Nephron (organoid): ENCODE results near the gene RGS7BP.

Source experiments
- H3K27ac Mint-ChIP-seq, 3 experiments: 2 replicates each; pipeline ENCODE4 v1.8.0; 2020; ENCODE audit warnings: mixed read lengths in 3 of 3, mild to moderate bottlenecking in 2 of 3, moderate library complexity in 1 of 3
- H3K27me3 Mint-ChIP-seq: 2 replicates; pipeline ENCODE4 v1.8.0; 2021; ENCODE audit warnings: low read depth, mild to moderate bottlenecking, moderate library complexity, mixed read lengths
- H3K36me3 Mint-ChIP-seq: 2 replicates; pipeline ENCODE4 v1.8.0; 2020; ENCODE audit warnings: low read depth, mixed read lengths
- H3K4me1 Mint-ChIP-seq: 2 replicates; pipeline ENCODE4 v1.8.0; 2020; ENCODE audit warnings: mixed read lengths
- H3K4me3 Mint-ChIP-seq, 3 experiments: 2 replicates each; pipeline ENCODE4 v1.8.0; 2020; ENCODE audit warnings: mild to moderate bottlenecking in 3 of 3, mixed read lengths in 3 of 3, moderate library complexity in 2 of 3
- H3K9me3 Mint-ChIP-seq: 2 replicates; pipeline ENCODE4 v1.8.0; 2020; ENCODE audit warnings: mixed read lengths
- CTCF ChIP-seq, 3 experiments: fragments of 200-600 bp; sonication (generic); IDR thresholded peaks; one replicate each; pipeline ENCODE4 v1.5.0; 2021; ENCODE audit warnings: antibody characterized with exemption in 3 of 3; ENCODE audit not compliant: unreplicated experiment in 3 of 3

The RGS7BP gene

DNA sequence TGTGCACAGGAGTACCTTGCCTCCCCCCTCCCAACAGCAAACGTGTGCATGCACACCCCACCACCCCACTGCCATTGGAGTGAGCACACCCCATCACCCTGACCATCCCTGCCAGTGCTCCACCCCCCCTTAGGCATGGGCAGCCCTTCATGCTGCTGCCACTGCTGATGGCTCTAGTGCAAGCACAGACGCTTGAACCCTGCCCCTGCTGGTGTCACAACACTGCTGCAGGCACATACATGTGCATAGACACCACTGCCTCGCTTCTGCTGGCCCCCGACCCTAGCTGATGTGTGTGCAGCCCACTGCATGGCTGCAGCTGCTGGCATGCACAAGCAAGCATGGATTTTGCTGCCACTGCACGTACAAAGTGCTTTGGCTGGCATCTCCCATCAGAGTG lies 16.0 kb upstream of the RGS7BP start:
- TF ChIP-seq CTCF (IDR thresholded peaks at IDR 0.05; ENCODE audit: unreplicated experiment in 3 of 3): no peak
- Mint-ChIP-seq H3K27me3 (peaks cover 9% of the 10 kb centered on the region), H3K27ac (no peak overlapping the region), H3K4me3 (no peak overlapping the region), H3K36me3 (no peaks in the 10 kb centered on the region), H3K9me3 (peaks cover 10% of the 10 kb centered on the region), H3K4me1 (no peaks in the 10 kb centered on the region)

- H3K36me3 Mint-ChIP-seq: no peaks in the 10 kb centered on the region
- no peaks in the 10 kb centered on the region for H3K9me3 Mint-ChIP-seq
- no peak overlapping the region for H3K4me3 Mint-ChIP-seq
- TF ChIP-seq CTCF (IDR thresholded peaks at IDR 0.05; ENCODE audit: unreplicated experiment in 3 of 3): no peak
- H3K27me3 Mint-ChIP-seq: peaks cover 24% of the 10 kb centered on the region
- H3K4me1 Mint-ChIP-seq: peaks cover 8% of the 10 kb centered on the region
- H3K27ac Mint-ChIP-seq: no peak overlapping the region
Observed at GRCh38 chr5:64497386-64497785, 8.4 kb upstream of the RGS7BP start.

- peaks cover 19% of the 10 kb centered on the region for H3K4me1 Mint-ChIP-seq
- peak overlapping the region in 1 of 3 experiments; percentile 15 for H3K4me3 Mint-ChIP-seq
- TF ChIP-seq CTCF (IDR thresholded peaks at IDR 0.05; ENCODE audit: unreplicated experiment in 3 of 3): no peak
- no peak overlapping the region for H3K27ac Mint-ChIP-seq
- no peaks in the 10 kb centered on the region for H3K9me3 Mint-ChIP-seq
- peaks cover 46% of the 10 kb centered on the region for H3K27me3 Mint-ChIP-seq
- no peaks in the 10 kb centered on the region for H3K36me3 Mint-ChIP-seq
Observed at GRCh38 chr5:64502196-64502595, 3.6 kb upstream of the RGS7BP start.

- peak in 1 of 3 experiments; percentile 17 for TF ChIP-seq CTCF (IDR thresholded peaks at IDR 0.05; ENCODE audit: unreplicated experiment in 3 of 3)
- Mint-ChIP-seq H3K36me3 (no peaks in the 10 kb centered on the region), H3K9me3 (no peaks in the 10 kb centered on the region), H3K4me1 (peaks cover 18% of the 10 kb centered on the region), H3K27me3 (peaks cover 67% of the 10 kb centered on the region), H3K27ac (peak overlapping the region; percentile 39 to 51 (median 49)), H3K4me3 (peak overlapping the region; percentile 82 to 90 (median 85))
Observed at GRCh38 chr5:64506567-64507263, 900 bp downstream of the RGS7BP start.

DNA sequence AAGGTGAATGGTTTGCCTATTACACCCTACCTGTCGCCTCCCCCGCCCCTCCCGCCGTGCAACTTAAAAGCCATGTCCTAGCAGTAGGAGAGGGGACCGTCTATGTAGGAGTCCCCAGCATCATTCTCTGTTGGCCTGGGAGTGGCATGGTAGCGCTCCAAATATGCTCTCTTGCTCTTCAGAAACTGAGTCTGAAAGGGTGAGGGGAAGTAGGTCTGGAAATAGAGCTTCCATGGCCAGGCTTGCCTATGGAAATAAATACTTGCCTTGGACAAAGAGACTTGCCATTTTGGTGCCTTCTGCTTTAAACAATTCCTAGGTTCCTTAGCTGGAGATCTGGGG lies 1.4 kb downstream of the RGS7BP start:
- H3K9me3 Mint-ChIP-seq: no peaks in the 10 kb centered on the region
- TF ChIP-seq CTCF (IDR thresholded peaks at IDR 0.05; ENCODE audit: unreplicated experiment in 3 of 3): no peak
- no peak overlapping the region for H3K27ac Mint-ChIP-seq
- H3K27me3 Mint-ChIP-seq: peaks cover 67% of the 10 kb centered on the region
- peaks cover 13% of the 10 kb centered on the region for H3K4me1 Mint-ChIP-seq
- peak overlapping the region; percentile 82 to 90 (median 85) for H3K4me3 Mint-ChIP-seq
- no peaks in the 10 kb centered on the region for H3K36me3 Mint-ChIP-seq

DNA sequence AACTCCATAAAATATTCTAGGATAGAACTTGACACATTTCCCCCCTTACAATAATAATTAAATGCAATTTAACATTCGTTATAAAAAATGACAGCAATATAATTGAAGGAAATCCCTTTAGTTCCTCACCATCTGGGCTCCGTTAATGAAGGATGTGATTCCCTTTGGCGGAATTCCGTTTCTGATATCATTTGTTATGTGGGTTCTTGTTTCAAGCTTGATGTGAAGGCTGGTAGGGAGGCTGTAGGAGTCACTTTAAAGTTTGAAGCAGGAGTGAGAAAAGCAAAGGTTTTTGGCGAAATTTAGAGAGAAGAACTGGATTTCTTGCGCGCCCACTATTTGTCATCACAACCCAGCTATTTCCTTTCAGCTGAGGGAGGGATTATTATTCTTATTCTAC lies 4.0 kb downstream of the RGS7BP start:
- Mint-ChIP-seq H3K27me3 (peaks cover 50% of the 10 kb centered on the region), H3K4me3 (no peak overlapping the region), H3K9me3 (no peaks in the 10 kb centered on the region), H3K36me3 (no peaks in the 10 kb centered on the region), H3K27ac (no peak overlapping the region), H3K4me1 (peaks cover 6% of the 10 kb centered on the region)
- TF ChIP-seq CTCF (IDR thresholded peaks at IDR 0.05; ENCODE audit: unreplicated experiment in 3 of 3): no peak
